HG02798 (cell line): Measurements from ENCODE around the gene PITPNB.

Experiments
- ATAC-seq: cut with Tn5 transposase; IDR thresholded peaks from one replicate; pipeline ENCODE4 v1.9.1; 2021; ENCODE audit warnings: mild to moderate bottlenecking; ENCODE audit not compliant: unreplicated experiment, poor library complexity

The PITPNB gene

DNA sequence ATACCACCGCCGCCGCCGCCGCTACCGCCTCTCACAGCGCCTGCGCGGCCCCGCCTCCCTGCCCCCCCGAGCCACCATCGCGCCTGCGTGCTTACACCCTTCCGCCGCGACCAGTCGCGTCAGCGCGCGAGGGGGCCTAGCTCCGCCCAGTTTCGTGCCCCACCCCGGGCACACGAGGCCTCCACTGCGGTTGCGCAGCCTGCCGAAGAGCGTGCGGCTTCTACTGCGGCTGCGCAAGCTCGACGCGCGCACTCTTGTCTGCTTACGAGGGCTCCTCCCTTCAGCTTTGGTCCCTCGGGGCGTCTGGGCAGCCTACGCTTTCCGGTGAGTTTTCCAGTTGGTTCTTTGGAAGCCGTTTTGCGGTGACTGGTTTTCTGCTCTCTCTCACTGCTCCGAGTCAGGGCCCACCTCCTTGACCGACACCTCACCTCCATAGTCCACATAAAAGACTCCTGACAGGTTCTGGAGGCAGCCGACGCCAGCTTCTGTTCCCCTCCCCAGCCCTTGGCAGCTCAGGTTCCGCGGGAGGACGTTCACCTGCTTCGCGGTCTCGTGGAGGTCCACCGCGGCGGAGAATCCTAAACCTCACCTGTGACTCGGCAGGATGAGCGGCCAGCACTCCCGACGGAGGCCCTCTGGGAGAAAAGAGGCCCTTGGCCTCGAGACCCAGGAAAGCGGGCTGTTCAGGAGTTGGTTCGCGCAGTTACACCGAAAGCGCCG is at the start of gene PITPNB:
Gene PITPNB (minus strand): TSS at position 35 of the 720 bp plus-strand sequence. CDS start 65 bp downstream, outside the sequence.
- ATAC-seq: peak; percentile 93

DNA sequence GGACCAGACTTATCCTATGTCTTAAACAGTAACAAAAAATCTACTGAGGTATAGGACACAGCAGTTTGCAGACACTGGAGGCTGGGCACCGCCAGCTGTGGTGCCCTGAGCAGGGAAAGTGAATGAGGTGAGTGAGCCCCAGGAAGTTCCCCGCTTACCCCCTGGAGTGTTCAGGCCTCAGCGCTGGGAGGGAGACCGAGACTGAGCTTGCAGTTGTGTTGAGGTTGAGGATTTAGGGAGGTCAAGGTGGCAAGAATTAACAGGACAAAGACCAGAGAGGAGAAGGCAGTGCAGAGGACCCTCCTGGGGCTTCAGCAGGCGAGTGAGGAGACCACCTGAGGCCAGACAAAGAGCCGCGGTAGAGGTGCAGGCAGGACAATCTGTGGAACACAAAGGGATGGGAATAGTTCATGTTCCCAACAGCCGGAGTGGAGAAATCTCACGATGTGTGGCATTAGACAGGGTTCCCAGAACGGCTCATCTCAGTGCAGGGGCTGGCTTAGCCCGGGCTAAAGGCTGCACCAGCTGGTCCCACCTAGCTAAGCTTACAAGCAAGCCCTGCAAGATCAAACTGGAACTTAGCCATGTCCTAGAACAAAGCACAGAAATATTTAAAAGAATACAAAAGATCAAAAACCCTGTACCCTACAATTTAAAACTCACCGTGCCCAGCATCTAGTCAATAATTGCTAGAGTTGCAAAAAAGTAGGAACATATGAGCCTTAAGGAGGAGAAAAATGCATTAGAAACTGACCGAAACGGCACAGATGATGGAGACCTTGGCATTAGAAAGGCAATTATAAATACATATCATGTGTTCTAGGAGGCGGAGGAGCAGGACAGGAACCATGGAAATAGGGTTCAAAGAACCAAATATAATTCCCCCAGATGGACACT is 47.4 kb upstream of the PITPNB start:
- no peak for ATAC-seq

DNA sequence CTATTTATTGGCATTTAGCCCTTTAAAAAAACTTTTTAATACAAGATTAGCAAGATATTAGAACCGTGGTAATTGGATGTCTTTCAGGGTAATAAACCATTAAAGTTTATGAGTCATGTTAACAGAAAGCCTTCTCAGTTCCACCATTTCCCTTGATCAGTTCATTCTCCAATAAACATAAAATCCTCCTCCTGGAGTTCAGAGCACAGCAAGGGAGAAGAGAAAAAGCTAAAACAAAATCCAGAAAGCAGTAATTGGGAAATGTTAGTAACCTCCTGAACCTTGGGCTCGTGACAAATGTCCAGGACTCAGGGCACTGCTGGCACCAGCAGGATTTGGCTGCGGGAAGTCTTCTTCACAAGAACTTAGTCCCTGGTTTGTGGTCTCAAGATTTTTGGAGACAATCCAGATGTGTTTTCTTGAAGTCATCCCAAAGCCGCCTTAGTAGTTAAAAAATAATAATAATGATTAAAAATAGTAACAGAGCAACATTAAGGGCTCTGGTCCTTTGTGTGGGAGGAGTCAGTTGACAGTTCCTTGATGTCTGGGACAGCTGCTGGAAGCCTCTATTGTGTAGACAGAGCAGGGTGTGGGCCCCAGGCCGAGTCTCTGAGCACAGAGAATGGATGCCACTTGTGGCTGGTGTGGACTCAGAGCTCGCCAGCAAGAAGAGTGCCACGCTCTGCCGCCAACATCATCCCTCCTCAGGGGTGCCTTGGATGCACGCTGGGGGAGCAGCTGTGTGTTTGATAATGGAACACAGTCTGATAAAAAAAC is 43.4 kb upstream of the PITPNB start:
- no peak for ATAC-seq

DNA sequence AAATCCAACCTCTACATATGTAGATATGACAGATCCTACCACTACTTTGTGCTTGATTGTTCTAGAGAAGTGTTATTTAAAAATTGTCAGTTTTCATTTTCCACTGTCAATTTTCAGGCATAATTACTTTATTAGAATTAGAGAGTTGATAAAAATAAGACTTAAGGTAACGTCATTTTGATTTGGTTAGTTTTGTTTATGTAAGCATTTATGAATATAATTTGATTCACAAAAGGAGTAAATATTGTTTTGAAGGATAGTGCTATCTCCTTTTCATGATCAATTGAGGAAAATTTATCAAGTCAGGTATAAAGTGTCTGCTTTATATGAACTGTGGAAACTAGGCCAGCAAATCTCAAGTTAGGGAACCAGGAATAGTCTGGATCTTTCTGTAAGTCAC is 42.6 kb upstream of the PITPNB start:
- ATAC-seq: no peak

DNA sequence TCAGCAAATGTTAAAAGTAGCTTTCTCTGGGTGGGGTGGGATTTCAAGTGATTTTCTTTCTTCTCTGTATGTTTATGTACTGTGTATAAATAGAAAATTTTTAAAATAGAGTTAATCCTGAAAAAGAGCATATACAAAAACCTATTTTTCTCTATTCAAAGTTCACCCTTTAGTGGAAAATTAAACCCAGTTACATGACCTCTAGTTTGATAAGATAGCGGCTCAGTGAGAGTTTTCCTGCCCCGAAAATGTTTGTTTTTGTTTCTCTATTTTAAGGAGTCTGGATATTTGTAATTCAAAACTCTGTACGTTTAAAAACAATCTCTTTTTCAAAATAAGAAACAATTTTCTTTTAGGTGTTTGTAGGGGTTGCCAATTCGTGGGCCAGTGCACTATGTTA is 42.1 kb upstream of the PITPNB start:
- ATAC-seq: no peak

DNA sequence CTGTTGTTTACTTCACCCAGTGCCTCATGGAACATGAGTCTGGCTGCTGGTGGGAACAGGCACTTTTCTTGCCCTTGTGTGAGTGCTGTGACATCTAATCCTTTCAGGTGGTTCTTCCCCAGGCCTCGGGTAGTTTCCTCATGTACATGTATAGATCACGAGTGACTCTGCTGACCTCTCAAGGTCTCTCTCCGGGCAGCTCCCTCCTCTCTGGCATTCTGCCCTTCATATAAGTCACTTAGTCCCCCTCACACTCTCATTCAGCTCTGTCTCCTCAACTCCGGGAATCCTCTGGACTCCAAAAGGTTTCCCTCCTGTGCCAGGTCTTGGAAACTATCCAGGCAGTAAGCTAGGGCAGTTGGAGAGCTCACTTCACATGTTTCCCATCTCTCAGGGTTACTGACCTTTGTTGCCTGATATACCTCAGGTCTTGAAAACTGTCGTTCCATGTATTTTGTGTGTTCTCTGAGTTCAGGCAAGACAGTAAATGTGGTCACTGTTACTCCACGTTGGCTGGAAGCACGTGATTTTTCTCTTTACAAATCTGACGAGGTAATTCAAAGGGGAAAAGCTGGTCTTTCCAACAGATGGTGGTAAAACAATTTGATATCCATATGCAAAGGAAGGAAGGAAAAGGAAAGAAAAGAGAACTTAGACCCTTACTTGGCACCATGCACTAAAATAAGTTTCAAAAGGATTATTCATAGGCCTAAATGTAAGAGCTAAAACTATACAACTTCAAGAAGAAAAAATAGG is 40.5 kb upstream of the PITPNB start:
- ATAC-seq: no peak

DNA sequence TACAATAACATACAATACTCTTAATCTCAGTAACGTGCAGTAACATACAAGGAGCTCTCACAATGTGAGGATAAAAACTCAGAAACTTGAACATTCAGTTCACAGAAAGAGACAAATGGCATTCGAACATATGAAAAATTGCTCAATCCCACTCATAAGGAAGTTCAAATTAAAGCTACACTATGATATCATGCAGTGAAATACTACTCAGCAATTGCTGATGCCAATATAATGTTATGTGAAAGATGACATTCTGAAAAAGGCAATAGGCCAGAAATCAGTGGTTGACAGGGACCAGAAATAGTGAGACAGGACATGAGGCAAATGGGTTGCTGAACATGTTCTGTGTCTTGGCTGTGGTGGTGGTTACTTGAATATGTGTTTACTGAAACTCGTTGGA is 33.7 kb upstream of the PITPNB start:
- ATAC-seq: no peak

DNA sequence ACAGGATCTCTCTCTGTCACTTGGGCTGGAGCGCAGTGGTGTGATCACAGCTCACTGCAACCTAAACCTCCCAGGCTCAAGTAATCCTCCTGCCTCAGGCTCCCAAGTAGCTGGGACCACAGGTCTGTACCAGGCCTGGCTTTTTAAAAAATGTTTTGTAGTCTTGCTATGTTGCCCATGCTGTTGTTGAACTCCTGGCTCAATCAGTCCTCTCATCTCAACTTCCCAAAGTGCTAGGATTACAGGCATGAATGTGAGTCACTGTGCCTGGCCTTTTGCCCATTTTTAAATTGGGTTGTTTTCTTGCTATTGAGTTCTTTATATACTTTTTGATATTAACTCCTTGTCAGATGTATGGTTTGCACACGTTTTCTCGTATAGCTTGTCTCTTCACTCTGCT is 33.0 kb upstream of the PITPNB start:
- ATAC-seq: no peak

DNA sequence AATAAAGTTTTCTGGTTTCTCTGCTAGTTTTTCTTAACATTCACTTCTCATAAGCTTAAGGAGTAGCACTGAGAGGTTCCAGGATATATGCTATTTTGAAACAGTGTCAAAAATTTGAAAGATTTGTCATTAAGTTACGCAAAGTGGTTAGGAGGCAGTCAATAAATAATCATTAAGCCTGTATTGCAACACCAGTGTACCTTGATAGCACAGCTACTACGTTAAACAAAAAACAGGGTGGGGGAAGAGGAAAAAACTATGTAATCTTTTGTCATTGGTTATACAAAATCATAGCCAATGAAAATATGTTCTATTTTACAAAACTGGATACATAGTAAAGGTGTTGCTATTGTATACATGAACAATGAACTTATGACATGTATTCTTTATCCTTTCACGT is 30.4 kb upstream of the PITPNB start:
- ATAC-seq: no peak

DNA sequence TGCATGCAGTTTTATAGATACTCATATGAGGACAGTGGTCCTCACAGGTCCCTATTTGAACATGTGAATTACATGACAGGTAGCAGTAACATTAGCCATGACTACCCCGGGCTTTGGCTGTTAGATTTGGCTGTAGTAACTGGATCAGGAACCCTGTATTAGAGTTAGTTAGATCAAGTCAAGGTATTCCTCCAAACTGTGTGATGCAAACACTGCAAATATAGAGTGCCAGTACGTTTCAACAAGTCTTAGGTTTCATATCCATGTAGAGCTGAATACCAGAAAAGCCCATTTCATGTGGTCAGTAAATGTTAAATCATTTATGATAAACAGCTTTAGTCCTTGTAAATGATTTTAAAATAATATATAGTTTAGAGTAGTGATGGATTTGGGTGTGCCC is 29.5 kb upstream of the PITPNB start:
- no peak for ATAC-seq

DNA sequence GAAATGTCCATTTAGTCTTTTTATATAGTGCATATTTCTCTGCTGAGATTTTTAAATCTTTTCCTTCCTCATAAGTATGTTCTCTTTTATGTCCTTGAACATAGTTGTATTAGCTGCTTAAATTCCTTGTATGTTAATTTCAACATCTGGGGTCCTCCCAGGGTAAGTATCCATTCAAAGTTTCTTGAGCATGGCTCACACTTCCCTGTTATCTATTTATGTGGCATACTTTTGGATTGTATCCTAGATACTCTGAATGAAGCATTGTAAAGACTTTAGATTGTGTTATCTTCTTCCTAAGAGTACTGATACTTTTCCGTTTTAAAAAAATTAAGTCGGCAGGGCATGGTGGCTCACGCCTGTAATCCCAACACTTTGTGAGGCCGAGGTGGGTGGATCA is 28.4 kb upstream of the PITPNB start:
- ATAC-seq: no peak

DNA sequence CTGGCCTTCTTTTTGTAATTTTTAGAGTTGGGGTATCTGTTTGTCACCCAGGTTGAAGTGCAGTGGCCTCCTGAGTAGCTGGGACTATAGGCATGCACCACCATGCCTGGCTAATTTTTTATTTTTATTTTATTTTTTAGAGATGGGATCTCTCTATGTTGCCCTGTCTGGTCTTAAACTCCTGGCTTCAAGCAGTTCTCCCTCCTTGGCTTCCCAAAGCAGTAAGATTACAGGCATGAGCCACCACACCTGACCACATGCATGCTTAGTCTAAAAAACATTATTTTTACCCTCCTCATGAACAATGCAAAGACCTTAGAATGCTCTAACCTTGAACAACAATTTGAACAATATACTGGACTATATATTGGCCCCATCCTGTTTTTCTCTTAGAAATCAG is 22.1 kb upstream of the PITPNB start:
- ATAC-seq: no peak

DNA sequence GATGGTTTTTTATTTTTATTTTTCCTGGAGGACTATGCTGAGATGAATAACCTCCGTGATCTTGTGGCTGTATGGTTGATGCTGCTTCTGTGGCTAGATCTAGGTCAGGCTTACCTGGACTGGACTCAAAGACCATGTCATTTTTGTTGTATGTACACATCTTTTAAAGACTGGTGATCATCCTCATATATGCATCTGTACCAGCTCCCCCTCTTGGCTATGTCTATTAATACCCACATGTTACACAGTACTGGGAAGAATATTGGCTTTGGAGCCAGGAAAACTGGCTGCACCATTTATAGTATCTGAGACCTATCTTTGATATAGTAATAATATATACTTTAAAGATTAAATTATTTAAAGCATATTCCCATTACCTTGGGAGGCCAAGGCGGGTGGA is 18.4 kb upstream of the PITPNB start:
- ATAC-seq: no peak

DNA sequence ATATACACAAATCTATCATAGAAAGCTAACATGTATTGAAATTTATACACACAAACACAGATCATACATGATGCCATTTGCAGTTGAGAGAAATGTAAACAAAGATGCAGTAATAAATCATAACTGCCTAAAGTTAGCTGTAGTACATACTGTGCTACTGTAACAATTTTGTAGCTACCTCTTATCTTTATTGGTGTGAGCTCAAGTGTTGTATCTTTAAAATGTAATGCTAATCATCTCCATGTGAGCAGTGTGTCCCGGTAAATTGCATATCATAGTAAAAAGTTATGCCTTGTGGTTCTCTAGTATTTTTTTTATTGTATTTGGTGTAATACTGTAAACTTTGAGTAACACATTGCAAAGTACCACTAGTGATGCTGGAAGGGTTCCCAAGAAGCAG is 16.8 kb upstream of the PITPNB start:
- ATAC-seq: no peak

DNA sequence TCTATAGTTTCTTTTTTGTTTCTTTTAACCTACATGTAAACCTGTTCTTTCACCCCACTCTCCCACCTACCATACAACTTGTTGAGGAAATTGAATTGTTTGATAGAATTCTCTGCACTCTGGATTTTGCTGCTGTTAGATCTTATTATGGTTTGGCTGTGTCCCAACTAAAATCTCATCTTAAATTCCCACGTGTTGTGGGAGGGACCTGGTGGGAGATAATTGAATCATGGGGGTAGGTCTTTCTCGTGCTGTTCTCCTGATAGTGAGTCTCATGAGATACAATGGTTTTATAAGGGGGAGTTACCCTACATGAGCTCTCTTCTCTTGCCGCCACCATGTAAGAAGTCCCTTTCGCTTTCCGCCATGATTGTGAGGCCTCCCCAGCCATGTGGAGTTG is 15.0 kb upstream of the PITPNB start:
- ATAC-seq: no peak

DNA sequence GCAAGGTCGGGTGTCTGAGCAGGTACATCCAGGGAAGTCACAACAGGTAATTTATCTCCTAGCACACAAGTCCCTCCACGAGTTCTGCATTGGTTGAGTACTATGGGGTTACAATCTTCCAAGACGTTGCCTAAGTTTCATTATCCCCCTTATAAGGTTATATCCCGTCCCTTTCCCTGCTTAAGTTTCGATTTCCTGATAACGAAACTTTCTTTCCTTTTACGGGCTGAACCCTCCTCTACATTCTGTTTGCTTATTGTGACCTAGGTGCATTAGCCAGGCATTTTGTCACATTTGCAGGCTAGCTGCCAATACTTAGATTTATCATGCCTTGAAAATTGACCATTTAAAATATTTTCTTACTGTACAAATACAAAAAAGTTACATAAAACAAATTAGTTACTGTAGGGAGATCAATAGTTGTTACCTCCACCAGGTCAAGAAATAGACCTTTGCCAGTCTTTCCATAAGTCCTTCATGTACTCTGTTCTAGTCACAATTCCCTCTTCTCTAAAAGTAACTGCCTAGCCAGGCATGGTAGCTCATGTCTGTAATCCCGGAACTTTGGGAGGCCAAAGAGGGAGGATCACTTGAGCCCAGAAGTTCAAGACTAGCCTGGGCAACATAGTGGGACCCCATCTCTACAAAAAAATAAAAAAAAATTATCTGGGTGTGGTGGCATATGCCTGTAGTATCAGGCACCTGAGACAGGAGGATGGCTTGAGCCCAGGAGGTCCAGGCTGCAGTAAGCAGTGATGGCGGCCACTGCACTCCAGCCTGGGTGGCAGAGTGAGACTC is 14.3 kb upstream of the PITPNB start:
- no peak for ATAC-seq

DNA sequence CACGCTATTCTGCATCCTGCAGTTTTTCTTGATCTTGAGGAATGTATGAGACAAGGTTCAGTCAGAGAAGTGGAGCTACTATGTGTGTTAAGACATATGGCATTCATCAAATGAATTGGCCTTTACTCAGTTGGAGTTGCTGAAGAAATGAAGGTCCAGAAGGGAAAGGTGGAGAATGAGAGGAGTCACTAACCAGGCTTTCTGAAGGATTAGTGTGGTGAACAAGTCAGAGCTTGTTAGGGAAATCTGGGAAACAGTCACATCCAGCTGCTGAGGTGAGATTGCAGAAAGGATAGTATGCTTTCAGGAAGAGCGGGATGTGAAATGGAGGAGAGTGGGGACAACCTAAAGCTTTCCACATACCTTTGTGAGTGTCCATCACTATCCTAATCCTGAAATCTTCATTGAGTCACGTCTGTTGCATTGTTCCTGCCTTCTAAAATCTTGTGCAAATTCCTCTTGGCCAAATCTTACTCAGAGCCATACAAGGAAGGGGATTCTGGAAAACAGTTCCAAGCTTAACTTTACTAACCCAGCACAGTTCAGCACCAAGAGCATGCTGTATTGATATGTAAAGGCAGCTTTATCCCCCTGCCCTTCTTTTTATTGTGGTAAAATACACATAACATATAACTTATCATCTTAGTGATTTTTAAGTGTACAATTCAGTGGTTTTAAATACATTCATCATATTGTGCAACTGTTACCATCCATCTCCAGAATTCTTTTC is 11.4 kb upstream of the PITPNB start:
- no peak for ATAC-seq

DNA sequence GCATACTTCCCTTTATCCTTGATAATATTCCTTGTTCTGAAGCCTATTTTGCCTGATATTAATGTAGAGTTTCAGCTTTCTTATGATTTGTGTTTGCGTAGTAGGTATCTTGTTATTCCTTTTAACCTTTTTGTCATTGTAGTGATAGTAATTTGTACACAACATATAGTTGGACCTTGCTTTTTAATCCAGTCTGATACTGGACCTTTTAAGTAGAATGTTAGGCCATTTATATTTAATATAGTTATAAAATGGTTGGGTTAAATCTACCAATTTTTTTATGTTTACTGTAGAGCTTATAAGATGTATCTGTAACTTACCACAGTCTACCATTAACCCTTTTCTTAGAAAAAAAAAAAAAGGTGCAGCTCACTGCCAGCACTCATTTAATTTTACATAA is 8.6 kb upstream of the PITPNB start:
- no peak for ATAC-seq

DNA sequence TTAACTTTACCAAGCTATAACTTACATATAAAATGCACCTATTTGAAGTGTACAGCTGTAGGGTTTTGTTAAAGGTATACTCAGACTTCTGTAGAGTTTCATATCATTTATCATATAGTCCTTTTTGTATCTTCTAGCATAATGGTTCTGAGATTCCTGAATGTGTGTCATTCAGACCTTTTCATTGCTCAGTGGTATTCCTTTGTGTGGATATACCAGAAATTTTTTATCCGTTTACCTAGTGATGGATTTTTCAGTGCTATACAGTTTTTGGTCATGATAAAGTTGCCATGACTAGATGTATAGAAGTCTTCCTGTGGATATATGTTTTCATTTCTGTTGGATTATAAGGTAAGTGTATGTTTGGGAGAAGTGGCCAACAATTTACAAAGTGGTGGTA is 6.3 kb upstream of the PITPNB start:
- ATAC-seq: no peak
